Hippocampal formation (tissue), 2 donors: ENCODE data around the gene ZNF418.
"Not testable (repeated sequence)": the region's sequence is repeated elsewhere in the genome, so short reads cannot be mapped to it uniquely, and the experiment has no call there.

Experiments used
- DNase-seq, 2 donors: peaks; one replicate each; lab custom pipeline; 2025; lab: John Stamatoyannopoulos, UW

The ZNF418 gene

DNA sequence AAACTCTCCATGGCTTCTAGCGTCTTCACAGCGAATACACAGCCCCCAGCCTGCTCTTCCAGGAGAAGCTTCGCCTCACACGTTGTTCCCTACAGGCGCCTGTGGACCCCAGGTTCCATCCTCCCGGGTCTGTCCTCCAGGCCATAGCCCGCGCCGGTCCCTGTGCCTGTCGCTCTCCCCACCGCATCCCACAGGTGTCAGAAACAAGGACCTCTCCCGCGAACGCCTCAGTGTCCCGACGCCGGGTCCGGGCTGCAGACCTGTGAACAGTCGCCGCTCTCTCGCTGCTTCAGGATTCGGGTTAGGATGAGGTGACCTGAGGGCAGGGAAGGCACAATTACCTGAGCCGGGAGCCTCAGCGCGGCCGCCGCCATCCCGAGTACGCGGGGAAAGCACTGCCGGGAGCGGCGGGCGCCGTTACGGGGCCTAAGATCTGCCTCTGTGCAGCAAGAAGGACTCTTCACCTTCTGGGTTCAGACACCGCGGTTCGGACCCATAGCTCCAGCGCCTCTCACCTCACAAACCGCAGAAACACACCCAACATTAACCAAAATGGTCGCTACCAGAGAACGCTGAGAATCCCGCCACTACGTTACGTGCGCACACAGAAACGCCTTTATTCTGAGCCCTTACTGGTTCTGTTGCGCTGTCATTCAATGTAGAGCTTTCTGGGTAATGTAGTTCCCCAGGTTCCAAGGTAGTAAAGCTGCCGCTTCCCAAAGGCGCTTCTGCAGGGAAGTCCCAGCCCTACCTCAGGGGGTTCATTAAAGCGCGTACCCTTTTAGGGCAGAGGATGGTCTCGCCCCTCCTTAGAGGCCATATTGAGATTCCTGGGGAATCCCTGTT lies at the start of gene ZNF418:
TSS of gene ZNF418 (minus strand) at position 583 of the 846 bp plus-strand sequence. CDS start 1,580 bp downstream, outside the sequence.
- DNase-seq, result peak; percentile 75 to 89

- DNase-seq, result no peak
Measured at GRCh38 chr19:57978586-57979289, 43.5 kb upstream of the ZNF418 start.

- no peak for DNase-seq
Measured at GRCh38 chr19:57974434-57974833, 39.2 kb upstream of the ZNF418 start, which contains the start of gene C19orf18. Gene C19orf18, minus strand, starts transcription at chr19:57974534. Its CDS starts 102 bp downstream, at chr19:57974432.

- no peak for DNase-seq
Measured at GRCh38 chr19:57964761-57965160, 29.6 kb upstream of the ZNF418 start.

DNA sequence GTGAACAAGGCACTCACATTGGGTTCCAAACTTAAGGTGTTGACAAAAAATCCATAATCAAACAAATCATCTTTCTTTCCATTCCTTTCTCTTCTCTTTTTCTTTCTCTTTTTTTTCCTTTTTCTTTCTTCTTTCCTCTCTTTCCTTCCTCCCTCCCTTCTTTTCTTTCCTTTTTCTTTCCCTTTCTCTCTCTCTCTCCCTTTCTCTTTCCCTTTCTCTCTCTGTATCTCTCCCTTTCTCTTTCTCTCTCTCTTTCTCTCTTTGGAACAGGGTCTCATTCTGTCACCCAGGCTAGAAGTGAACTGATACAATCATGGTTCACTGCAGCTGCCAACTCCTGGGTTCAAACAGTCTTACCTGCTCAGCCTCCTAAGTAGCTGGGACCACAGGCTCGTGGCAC lies 26.6 kb upstream of the ZNF418 start:
- DNase-seq, result no peak

DNA sequence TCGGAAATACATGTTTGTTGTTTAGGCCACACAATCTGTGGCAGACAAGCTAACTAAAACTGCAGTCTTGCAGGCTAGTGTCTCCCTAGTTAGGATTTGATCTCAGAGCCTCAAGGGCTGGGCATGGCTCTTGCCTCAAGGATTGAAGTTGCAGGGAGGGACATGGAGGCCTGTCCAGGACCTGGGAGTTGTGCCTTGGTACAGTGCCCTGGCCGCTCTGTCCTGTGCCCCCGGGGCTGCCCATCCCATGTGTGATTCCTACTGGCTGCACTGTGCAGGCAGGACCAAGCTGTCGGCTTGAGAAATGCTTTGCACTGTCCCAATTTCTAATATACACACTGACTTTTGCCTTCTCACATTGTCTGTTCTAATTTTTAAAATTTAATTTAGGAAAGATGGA lies 19.8 kb upstream of the ZNF418 start:
- no peak for DNase-seq

DNA sequence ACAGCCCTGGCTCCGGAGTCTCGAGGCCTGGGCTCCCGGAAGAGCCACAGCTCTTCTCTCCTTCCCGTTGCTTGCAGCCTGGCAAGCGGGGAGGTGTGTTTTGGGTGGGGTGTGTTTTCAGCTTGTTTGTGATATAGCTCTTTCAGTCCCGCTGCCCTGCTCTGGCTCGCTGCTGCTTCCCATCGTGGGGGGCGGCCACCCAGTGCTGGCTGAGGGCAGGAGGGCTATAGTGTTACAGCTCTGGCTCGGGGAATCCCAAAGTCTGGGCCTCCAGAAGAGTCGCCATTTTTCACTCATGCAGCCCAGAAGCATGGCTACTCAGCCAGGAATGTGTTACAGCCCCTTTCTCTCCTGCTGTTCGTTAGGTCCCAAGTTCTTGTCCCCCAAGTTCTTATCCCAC lies 14.5 kb upstream of the ZNF418 start:
- no peak for DNase-seq

- no peak for DNase-seq
Measured at GRCh38 chr19:57949296-57949695, 14.1 kb upstream of the ZNF418 start.

- peak; percentile 90 to 91 for DNase-seq
Measured at GRCh38 chr19:57947419-57948134, 12.4 kb upstream of the ZNF418 start, which contains the start of gene ZNF256. Gene ZNF256, minus strand, starts transcription at chr19:57947706. Its CDS starts 232 bp downstream, at chr19:57947474.

DNA sequence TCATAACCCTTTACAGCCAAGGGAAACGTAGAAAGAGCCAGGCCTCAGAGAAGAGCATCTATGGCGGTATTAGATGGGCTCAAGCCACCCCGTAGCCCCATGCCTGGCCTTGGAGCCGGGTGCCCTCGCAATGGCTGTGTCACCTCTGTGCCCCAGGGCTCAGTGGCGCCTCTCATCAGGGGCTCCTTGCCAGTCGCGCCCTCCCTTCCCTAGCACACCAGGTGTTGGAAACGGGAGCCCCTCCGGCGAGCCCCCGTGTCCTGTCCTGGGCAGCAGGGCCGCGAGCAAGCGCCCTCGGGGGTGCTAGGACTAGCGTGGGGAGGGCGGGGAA lies 11.9 kb upstream of the ZNF418 start:
- DNase-seq, result no peak

- no peak for DNase-seq
Measured at GRCh38 chr19:57946316-57946715, 11.1 kb upstream of the ZNF418 start.

DNA sequence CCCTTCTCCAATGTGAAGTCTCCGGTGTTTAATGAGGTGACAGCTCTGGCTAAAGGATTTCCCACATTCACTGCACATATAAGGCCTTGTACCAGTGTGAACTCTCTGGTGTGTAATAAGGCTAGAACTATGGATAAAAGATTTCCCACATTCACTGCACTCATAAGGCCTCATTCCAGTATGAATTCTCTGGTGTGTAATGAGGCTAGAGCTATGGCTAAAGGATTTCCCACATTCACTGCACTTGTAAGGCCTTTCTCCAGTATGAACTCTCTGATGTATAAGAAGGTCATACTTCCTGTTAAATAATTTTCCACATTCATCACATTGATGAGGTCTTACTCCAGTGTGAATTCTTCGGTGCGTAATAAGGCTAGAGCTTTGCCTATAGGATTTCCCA lies 6.4 kb upstream of the ZNF418 start:
- no peak for DNase-seq

- peak in 1 of 2 donors; percentile 65 for DNase-seq
Measured at GRCh38 chr19:57935731-57936130, 529 bp upstream of the ZNF418 start.

DNA sequence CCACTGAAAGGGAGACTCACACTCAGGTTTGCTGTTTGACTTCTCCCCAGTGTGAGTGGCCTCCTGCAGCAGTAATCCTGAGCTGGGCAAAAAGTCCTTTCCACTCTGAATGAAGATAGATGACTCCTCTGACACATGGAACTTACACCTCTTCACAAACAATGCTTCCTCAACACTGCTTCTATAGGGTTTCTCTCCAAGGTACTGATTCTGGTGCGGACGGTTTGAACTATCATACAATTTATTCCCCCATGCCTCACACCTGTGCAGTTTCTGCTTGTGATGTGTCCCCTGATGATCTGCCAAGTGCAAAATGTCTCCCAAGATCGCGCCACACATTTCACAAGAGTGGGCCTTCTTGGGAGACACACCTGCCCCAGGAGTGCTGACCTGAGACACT lies 7.6 kb downstream of the ZNF418 start:
- no peak for DNase-seq

- DNase-seq, result peak; percentile 81 to 84
Measured at GRCh38 chr19:57916168-57916995, 18.8 kb downstream of the ZNF418 start, which contains the start of gene ZNF417. Gene ZNF417, minus strand, starts transcription at chr19:57916592. Its CDS starts 181 bp downstream, at chr19:57916411.

GRCh38 chr19:57914531-57914930 lies 20.7 kb downstream of the ZNF418 start:
- DNase-seq, result no peak

DNA sequence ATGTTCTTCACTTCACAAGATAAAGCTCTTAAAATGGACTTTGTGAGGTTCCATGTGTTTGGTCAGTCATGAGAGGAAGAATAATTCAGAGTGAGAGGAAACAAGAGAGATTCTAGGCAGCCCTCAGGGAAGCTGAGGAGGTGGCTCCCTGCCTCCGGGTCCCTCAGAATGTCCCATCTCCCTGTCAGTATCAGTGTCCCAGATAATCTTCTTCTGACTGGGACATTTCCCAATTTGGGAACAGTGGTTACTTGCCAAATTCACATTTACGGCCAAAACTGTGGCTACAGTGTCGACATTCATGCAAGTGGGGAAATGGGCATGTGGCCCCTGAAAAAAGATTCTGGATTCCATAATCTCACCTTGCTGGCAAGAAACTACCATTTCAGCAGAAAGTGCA lies 27.8 kb downstream of the ZNF418 start:
- DNase-seq, result no peak

- DNase-seq, result no peak
Measured at GRCh38 chr19:57905258-57905657, 29.9 kb downstream of the ZNF418 start.

DNA sequence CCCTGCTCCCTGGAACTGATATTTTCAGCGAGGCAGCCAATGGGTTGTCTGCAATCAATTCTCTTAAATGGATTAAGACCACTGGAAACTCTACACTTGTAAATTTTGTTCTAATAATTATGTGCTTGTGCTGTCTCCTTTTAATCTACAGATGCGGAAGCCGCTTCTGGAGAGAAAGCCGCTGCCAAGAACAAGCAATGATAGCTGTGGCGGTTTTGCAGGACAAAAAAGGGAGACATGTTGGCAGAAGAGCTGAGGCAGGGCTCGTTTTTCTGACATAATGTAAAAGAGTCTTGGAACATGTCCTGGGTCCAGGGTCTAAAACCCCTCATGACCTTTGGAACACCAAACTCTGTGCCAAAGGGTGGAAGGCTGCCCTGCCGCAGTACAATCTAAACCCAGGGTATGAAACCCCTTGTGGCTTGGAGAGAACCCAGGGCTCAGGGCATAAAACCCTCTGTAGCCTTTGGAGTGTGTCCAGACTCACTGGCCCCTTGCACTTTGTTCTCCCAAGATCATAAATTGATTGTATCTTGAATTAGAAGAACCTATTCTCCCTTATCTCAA lies 31.5 kb downstream of the ZNF418 start:
- no peak for DNase-seq

- DNase-seq, result no peak
Measured at GRCh38 chr19:57900311-57900710, 34.9 kb downstream of the ZNF418 start.

GRCh38 chr19:57890706-57891105 lies 44.5 kb downstream of the ZNF418 start:
- DNase-seq, result not testable (repeated sequence)
